D721Med (cell line): ENCODE measurements around the gene NAP1L3.

ENCODE experiments used
- DNase-seq: peaks from one replicate; pipeline ENCODE4 v3.0.0; 2011; ENCODE audit warnings: low spot score; ENCODE audit not compliant: insufficient read length
- FAIRE-seq: peaks from 2 replicates; lab custom pipeline; 2011; peaks lifted over from hg19 to GRCh38; lab: Jason Lieb, UNC
- CTCF ChIP-seq: IDR thresholded peaks from 2 replicates; pipeline ENCODE4 v1.5.1; 2012; ENCODE audit warnings: mild to moderate bottlenecking, control low read depth; ENCODE audit not compliant: insufficient read depth; ENCODE audit errors: missing control alignments

NAP1L3 gene

GRCh38 chrX:93637591-93637990, 35.8 kb downstream of the NAP1L3 start:
- FAIRE-seq (no peak), DNase-seq (no peak)
- TF ChIP-seq CTCF, result no peak
